Measurements from ENCODE around the gene PITRM1.

The PITRM1 gene

GRCh38 chr10:3166496-3167290 lies 5.9 kb downstream of the PITRM1 start:
- FAIRE-seq = no peak

GRCh38 chr10:3165196-3165595 lies 7.4 kb downstream of the PITRM1 start:
- FAIRE-seq = no peak

GRCh38 chr10:3163879-3164278 lies 8.7 kb downstream of the PITRM1 start:
- no peak for FAIRE-seq

DNA sequence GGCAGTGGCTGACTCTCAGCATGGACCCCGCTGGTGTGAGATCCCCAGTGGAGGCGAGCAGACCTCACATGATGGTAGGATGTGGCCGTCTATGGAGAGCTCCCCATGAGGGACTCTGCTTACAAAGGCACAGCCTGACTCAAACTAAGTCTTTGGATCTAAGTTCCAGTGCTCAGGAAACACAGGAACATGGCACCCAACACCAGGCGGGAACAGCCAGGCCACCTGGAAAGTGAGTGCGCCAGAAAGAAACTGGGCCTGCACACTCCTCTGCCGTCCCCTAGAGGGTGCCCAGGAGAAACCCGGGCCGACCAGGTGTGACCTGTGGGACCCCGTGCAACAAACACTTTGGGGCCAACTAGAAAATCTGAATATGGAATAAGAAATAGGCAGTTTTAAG lies 10.0 kb downstream of the PITRM1 start:
- FAIRE-seq = no peak

GRCh38 chr10:3159152-3159551 lies 13.4 kb downstream of the PITRM1 start:
- FAIRE-seq = no peak

GRCh38 chr10:3154666-3155065 lies 17.9 kb downstream of the PITRM1 start:
- FAIRE-seq = no peak

GRCh38 chr10:3152566-3152935 lies 20.0 kb downstream of the PITRM1 start:
- FAIRE-seq = no peak

- FAIRE-seq = no peak
Observed at GRCh38 chr10:3151889-3152565, 20.6 kb downstream of the PITRM1 start.

DNA sequence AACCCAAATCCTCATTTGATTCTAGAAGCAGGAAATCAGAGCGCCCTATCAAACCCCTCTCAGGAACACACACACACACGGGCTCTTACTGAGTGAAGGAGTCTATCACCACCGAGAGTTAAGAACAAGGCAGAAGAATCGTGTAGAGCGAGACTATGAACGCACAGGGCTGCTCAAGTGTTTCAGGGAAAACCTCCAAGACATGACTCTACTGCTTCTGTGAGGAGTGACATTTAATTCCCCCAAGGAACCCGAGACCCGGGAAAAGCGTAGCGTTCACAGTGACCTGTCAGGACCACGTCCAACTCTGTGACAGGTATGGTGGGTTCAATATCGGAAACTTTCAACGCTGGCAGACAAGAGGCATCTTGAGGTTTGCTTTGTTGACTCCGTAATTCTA lies 21.6 kb downstream of the PITRM1 start:
- no peak for FAIRE-seq

- FAIRE-seq = no peak
Observed at GRCh38 chr10:3150366-3150765, 22.2 kb downstream of the PITRM1 start.

GRCh38 chr10:3149918-3150317 lies 22.7 kb downstream of the PITRM1 start:
- no peak for FAIRE-seq

GRCh38 chr10:3148994-3149393 lies 23.6 kb downstream of the PITRM1 start:
- FAIRE-seq = no peak

DNA sequence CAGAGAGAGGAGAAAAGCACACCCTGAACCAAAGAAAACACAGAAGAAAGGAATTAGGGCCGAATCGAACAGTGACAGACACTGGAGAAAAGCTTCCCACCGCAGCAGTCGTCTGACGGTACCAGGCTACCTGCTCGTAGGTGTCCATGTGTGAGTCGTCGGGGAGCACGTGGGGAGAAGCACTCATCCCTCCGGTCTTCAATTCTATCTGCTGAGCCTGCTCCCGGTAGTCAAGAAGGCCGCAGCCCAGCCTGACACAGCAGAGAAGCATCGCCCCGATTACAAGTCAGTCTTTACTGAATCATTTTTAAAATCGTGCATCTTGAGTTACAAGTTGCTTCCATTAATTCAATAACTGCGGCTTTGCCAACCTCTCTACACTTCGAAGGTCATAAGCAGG lies 24.5 kb downstream of the PITRM1 start:
- no peak for FAIRE-seq

- no peak for FAIRE-seq
Observed at GRCh38 chr10:3147117-3147820, 25.3 kb downstream of the PITRM1 start.

DNA sequence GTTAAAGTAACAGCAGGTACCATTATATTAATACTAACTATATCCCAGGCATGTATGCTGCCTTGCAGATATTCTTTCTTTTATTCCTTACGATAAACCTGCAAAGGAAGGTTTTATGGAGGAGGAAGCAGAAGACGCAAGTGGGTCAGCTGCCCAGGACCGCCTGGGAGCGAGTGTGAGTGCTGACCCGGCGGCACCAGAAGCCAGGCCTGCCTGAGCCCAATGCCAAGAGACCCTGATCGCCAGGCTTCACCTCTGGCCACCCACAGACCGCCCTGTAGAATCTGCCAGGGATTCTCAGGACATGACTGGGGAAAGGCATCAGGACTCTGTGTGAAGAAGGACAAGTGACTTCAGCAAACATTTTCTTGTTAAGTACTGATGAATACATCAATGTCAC lies 26.3 kb downstream of the PITRM1 start:
- no peak for FAIRE-seq

DNA sequence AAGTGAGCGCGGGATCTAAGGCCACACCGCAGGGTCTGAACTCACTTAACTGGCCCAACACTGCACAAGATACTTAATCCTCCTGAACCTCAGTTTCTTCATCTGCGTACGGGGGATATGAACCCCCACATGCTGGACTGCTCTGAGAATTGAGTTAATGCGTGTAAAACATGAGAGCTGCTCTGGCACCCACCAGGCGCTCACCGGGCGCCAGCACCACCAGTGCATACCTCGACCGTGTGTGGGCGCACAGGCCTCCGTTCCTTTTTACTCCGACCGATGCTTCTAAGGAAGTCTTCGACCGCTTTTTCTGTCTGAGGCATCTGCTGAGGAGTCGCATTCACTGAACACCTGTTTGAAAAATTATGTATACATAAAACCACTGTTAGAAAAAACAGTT lies 27.2 kb downstream of the PITRM1 start:
- no peak for FAIRE-seq

DNA sequence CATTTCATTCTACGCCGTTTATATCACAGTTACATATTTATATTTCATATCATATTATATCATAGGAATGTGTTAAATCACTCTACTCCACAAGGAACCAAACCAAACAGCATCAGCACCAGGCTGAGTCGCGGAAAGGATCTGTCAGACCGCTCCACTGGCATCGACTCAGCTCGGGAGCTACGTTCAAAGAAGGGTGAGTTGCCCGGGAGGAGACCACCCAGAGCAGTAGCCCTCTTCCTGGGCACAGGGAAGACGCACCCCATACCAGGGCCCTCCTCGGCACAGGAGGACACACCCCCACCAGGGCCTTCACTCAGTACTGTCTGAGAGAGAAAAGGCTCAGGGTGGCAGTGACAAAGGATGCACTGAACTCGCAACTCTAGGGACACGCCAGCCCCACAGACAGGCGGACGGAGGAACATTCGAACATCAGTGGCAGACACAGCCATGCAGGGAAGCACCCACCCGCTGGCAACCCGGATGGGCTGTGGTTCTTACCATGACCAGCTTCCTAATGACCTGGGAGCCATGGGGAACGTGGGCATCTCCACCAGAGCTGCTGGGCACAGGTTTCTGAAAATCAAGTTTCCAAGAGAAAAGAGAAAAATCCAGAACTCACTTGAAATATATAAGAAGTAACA lies 28.7 kb downstream of the PITRM1 start:
- FAIRE-seq = no peak

GRCh38 chr10:3143366-3143765 lies 29.2 kb downstream of the PITRM1 start:
- no peak for FAIRE-seq

DNA sequence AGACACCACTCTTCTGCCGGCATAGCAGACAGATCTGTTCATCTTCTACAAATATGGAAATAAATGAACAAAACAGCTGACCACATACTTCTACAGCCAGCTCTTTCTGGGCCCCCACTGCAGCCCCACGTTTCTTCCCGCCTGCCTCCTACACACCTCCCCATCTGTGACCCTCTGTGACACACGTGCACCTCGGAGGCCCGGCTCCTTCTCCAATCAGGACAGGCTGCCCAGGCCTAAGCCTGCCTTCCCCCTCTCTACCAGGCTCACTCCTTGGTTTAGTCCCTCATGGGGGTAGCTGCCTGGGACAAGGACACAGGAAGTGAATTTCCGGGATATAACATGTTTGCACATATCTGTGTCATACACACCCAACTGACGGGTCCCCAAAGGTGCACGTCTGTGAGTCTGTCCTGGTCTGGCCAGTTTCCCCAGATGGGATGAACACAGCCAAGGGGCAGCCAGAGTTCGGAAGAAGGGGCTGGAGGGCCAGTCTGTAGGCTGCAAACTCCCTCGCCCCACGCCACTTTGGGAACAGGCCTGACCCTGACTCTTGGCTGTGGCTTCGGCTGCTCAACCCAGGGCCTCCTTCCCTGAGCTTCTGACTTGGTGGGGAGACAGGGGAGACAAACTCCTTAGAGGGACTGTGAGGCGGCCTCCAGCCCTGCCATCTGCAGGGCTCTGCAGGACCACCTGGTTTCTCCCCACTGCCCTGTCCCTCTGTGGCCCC lies 30.3 kb downstream of the PITRM1 start:
- FAIRE-seq = no peak

GRCh38 chr10:3141351-3142005 lies 31.1 kb downstream of the PITRM1 start:
- no peak for FAIRE-seq

- no peak for FAIRE-seq
Observed at GRCh38 chr10:3140280-3140679, 32.3 kb downstream of the PITRM1 start.

DNA sequence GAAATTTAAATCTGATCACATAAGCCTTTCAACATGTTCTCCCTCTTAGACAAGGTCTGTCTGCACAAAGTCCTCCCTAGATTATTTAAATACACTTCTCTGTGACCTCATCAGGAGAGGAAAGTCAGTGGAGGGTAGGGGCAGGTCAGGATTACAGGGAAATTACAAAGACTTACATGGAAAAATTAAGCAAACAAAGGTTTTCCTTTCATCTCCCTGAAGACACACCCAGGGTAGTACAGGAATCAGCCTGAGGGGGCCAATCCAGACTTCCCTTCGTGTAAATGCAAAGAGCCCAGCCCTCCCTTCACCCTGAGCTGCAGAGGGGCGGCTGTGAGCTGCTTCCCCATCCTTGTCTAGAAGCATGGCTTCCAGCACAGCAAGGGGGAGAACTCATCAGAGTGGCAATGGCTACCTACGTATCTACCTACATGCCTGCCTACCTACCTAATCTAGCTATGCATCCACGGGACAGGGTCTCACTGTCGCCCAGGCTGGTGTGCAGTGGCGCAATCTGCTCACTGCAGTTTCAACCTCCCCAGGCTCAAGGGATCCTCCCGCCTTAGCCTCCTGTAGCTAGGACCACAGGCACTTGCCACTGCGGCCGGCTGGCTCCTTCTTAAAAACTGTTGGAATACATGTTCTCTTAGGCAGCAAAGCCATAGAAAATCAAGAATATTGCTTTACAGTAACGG lies 33.2 kb downstream of the PITRM1 start:
- no peak for FAIRE-seq
